K562 (cell line): ENCODE data around the gene VAPB. TPM values are rescaled to one million over a fixed set of nuclear protein-coding genes. Genes with fewer than 3 reads are reported as not detected.

Experiments used
- CAMTA2 ChIP-seq: fragments of 250-450 bp; sonication (Bioruptor Pico); conservative IDR thresholded peaks from 2 replicates; pipeline ENCODE4 v1.5.1; 2022
- DPF2 ChIP-seq: fragments of 450-650 bp; IDR thresholded peaks from 2 replicates; pipeline ENCODE4 v1.6.1; 2016
- ESRRA ChIP-seq: fragments of 450-650 bp; IDR thresholded peaks from 2 replicates; pipeline ENCODE4 v1.6.1; 2014; ENCODE audit warnings: low read depth, mild to moderate bottlenecking, moderate library complexity, borderline replicate concordance
- FOXM1 ChIP-seq, 2 experiments: fragments of 450-650 bp in 1 of 2; sonication (generic) in 1 of 2; formaldehyde crosslinking in 1 of 2; IDR thresholded peaks; 2 replicates each; pipeline versions ENCODE4 v1.6.1 to v1.9.0; 2017 to 2022; ENCODE audit warnings: low read depth in 2 of 2, mild to moderate bottlenecking in 2 of 2, missing genetic modification reagents in 1 of 2, moderate library complexity in 1 of 2
- JUND ChIP-seq, 2 experiments: IDR thresholded peaks; 2 replicates in 1 of 2; 3 replicates in 1 of 2; pipeline ENCODE4 v1.6.1; 2011; ENCODE audit warnings: borderline replicate concordance in 2 of 2, low read depth in 2 of 2, low read length in 2 of 2, improper control_type of control experiment in 1 of 2, missing biosample characterization in 1 of 2, missing genetic modification characterization in 1 of 2, missing genetic modification reagents in 1 of 2
- KLF10 ChIP-seq: fragments of 250-450 bp; sonication (Bioruptor Pico); IDR thresholded peaks from 2 replicates; pipeline ENCODE4 v1.6.1; 2021; ENCODE audit warnings: matching md5 sums
- MTA3 ChIP-seq: fragments of 450-650 bp; formaldehyde crosslinking; IDR thresholded peaks from 2 replicates; pipeline ENCODE4 v1.6.1; 2017; ENCODE audit warnings: mild to moderate bottlenecking, borderline replicate concordance
- MYC ChIP-seq, 2 experiments: fragments of 250-450 bp in 1 of 2; sonication (Bioruptor Pico) in 1 of 2; IDR thresholded peaks; 2 replicates each; pipeline versions ENCODE4 v1.5.1 to v1.6.1; 2012 to 2021; ENCODE audit warnings: low read depth in 2 of 2, borderline replicate concordance in 1 of 2, improper control_type of control experiment in 1 of 2, low read length in 1 of 2, mild to moderate bottlenecking in 1 of 2, moderate library complexity in 1 of 2
- NEUROD1 ChIP-seq: fragments of 150-350 bp; IDR thresholded peaks from 2 replicates; pipeline ENCODE4 v1.6.1; 2014; ENCODE audit warnings: borderline replicate concordance, low read length, low read depth; ENCODE audit not compliant: partially characterized antibody
- NFRKB ChIP-seq: fragments of 450-650 bp; IDR thresholded peaks from 2 replicates; pipeline ENCODE4 v1.6.1; 2016; ENCODE audit warnings: low read depth
- NONO ChIP-seq, 2 experiments: fragments of 200-400 bp in 1 of 2; fragments of 450-650 bp in 1 of 2; formaldehyde crosslinking in 1 of 2; IDR thresholded peaks; 2 replicates each; pipeline ENCODE4 v1.6.1; 2017; ENCODE audit warnings: low read depth in 2 of 2, mild to moderate bottlenecking in 2 of 2, moderate library complexity in 2 of 2, low read length in 1 of 2
- PHB2 ChIP-seq: fragments of 450-650 bp; IDR thresholded peaks from 2 replicates; pipeline ENCODE4 v1.6.1; 2017; ENCODE audit warnings: low read depth
- PHF21A ChIP-seq: fragments of 450-650 bp; IDR thresholded peaks from 2 replicates; pipeline ENCODE4 v1.6.1; 2017; ENCODE audit warnings: low read depth, borderline replicate concordance
- POLR2A ChIP-seq: fragments of 450-650 bp; conservative IDR thresholded peaks from 2 replicates; pipeline ENCODE4 v1.6.1; 2016
- PTRF ChIP-seq: fragments of 450-650 bp; IDR thresholded peaks from 2 replicates; pipeline ENCODE4 v1.6.1; 2016; ENCODE audit warnings: mild to moderate bottlenecking, missing genetic modification characterization, missing compliant biosample characterization
- RAD51 ChIP-seq: fragments of 450-650 bp; IDR thresholded peaks from 2 replicates; pipeline ENCODE4 v1.7.1; 2016; ENCODE audit warnings: low read depth, mild to moderate bottlenecking, borderline replicate concordance
- SRSF9 ChIP-seq: fragments of 200-400 bp; formaldehyde crosslinking; IDR thresholded peaks from 2 replicates; pipeline ENCODE4 v1.6.1; 2017; ENCODE audit warnings: low read depth, low read length, borderline replicate concordance
- ZNF311 ChIP-seq: fragments of 250-450 bp; sonication (Bioruptor Pico); IDR thresholded peaks from 2 replicates; pipeline ENCODE4 v1.4.0; 2020; ENCODE audit warnings: mild to moderate bottlenecking, moderate library complexity
- ZNF668 ChIP-seq: fragments of 250-450 bp; sonication (Bioruptor Pico); IDR thresholded peaks from 2 replicates; pipeline ENCODE4 v1.8.0; 2022; ENCODE audit warnings: mild to moderate bottlenecking, inconsistent platforms
- polyA plus RNA-seq, 8 experiments: library from polyadenylated mRNA; depleted of rRNA in 4 of 8; stranded (reverse) in 5 of 8; unstranded in 3 of 8; fragments of >200 nt; fragmentation: Nextera tagmentation in 2 of 8; fragmentation: Illumina TruSeq in 1 of 8; extraction: Ambion mirVana in 2 of 8; extraction: Trizol in 1 of 8; gene quantifications; 2 replicates each; pipeline versions ENCODE4 v1.2.1 to v1.2.3, GENCODE V29; 2011 to 2014; ENCODE audit warnings: inconsistent platforms in 1 of 8, missing spikeins in 1 of 8
- total RNA-seq, 7 experiments: library from RNA; depleted of rRNA in 6 of 7; stranded (reverse); fragments of >200 nt in 6 of 7; fragmentation: Illumina TruSeq in 2 of 7; extraction: Trizol in 2 of 7; gene quantifications; 2 replicates each; pipeline versions ENCODE4 v1.2.1 to v1.2.3, GENCODE V29; 2011 to 2021; ENCODE audit warnings: low replicate concordance in 1 of 7
- TF ChIP-seq, protein P1 (sequence below): sonication (generic); formaldehyde crosslinking; IDR thresholded peaks from 2 replicates; pipeline ENCODE4 v1.8.0; 2022; ENCODE audit warnings: mild to moderate bottlenecking, low read depth, missing genetic modification reagents
- TF ChIP-seq, protein P2 (sequence below): fragments of 450-650 bp; IDR thresholded peaks from 2 replicates; pipeline ENCODE4 v1.6.1; 2017; ENCODE audit warnings: antibody characterized with exemption, mild to moderate bottlenecking

The VAPB gene
- total and polyA plus RNA-seq, 9 of the 15 experiments (the other 6 are each of a cell fraction or from before 2014, with no cell fraction given), result 3.4 to 51.0 (median 27.9) TPM

DNA sequence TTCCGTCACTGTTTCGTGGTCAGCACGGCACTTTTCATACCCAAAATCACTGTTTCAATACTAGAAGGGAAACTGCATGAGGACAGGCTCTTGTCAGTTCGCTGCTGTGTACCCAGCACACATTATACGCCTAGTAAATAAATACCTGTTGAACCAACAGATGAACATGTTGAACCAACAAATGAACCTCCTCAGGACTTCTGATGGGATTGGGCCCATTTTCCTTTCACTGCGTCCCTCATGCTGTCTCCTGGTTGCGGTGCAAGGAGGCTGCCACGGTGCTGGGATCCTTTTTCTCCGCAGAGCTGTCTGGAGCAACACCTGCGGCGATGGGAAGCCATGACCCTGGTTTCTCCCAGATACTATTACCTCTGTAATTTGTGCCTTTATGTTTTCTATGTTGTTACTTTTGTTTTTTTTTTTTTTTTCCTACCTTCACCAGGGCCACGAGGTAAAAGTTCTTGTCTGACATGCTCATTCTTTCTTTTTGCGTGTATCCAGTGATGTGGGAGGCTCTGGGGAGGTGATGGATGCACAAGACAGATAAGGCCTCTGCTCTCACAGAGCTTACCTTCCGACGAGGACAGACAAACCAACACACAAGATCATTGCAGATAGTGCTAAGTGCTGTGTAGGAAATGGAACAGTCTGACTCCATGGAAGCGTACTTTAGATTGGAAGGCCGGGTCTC, 1.1 kb downstream of the VAPB start (continued):
- TF ChIP-seq, protein P1, sequence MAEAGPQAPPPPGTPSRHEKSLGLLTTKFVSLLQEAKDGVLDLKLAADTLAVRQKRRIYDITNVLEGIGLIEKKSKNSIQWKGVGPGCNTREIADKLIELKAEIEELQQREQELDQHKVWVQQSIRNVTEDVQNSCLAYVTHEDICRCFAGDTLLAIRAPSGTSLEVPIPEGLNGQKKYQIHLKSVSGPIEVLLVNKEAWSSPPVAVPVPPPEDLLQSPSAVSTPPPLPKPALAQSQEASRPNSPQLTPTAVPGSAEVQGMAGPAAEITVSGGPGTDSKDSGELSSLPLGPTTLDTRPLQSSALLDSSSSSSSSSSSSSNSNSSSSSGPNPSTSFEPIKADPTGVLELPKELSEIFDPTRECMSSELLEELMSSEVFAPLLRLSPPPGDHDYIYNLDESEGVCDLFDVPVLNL (CRISPR knock-in tag), result no peak
- TF ChIP-seq RAD51 (no peak), PTRF (tag) (no peak), ZNF668 (no peak), NONO (IDR thresholded peaks at IDR 0.05; ENCODE audit: low read depth in 2 of 2, low read length in 1 of 2) (peak in 1 of 2 experiments; percentile 30; a peak in 1 of 4 replicates), PHB2 (0 out of 2 replicates have a peak, but pooled peaks have one; percentile 34), PHF21A (no peak), MTA3 (peak; percentile 45; the same call in 1 of the 2 replicates), KLF10 (CRISPR knock-in tag) (no peak), SRSF9 (no peak), CAMTA2 (CRISPR knock-in tag) (no peak), FOXM1 (IDR thresholded peaks at IDR 0.05; ENCODE audit: low read depth) (peak; percentile 51; the same call in 1 of the 2 replicates), FOXM1 (CRISPR knock-in tag; IDR thresholded peaks at IDR 0.05; ENCODE audit: low read depth) (no peak), ESRRA (0 out of 2 replicates have a peak, but pooled peaks have one; percentile 25), ZNF311 (CRISPR knock-in tag) (no peak), POLR2A (0 out of 2 replicates have a peak, but pooled peaks have one; percentile 37), JUND (IDR thresholded peaks at IDR 0.05; ENCODE audit: borderline replicate concordance, low read depth, low read length) (peak; percentile 75; the same call in 1 of the 2 replicates), JUND (tag; IDR thresholded peaks at IDR 0.05; ENCODE audit: borderline replicate concordance, low read depth, low read length) (peak; percentile 47; the same call in 1 of the 3 replicates), MYC (IDR thresholded peaks at IDR 0.05; ENCODE audit: low read depth, low read length) (peak; percentile 80), MYC (CRISPR knock-in tag; IDR thresholded peaks at IDR 0.05; ENCODE audit: borderline replicate concordance, low read depth) (no peak), DPF2 (peak; percentile 97), NFRKB (no peak), NEUROD1 (peak; percentile 50)
- TF ChIP-seq, protein P2, sequence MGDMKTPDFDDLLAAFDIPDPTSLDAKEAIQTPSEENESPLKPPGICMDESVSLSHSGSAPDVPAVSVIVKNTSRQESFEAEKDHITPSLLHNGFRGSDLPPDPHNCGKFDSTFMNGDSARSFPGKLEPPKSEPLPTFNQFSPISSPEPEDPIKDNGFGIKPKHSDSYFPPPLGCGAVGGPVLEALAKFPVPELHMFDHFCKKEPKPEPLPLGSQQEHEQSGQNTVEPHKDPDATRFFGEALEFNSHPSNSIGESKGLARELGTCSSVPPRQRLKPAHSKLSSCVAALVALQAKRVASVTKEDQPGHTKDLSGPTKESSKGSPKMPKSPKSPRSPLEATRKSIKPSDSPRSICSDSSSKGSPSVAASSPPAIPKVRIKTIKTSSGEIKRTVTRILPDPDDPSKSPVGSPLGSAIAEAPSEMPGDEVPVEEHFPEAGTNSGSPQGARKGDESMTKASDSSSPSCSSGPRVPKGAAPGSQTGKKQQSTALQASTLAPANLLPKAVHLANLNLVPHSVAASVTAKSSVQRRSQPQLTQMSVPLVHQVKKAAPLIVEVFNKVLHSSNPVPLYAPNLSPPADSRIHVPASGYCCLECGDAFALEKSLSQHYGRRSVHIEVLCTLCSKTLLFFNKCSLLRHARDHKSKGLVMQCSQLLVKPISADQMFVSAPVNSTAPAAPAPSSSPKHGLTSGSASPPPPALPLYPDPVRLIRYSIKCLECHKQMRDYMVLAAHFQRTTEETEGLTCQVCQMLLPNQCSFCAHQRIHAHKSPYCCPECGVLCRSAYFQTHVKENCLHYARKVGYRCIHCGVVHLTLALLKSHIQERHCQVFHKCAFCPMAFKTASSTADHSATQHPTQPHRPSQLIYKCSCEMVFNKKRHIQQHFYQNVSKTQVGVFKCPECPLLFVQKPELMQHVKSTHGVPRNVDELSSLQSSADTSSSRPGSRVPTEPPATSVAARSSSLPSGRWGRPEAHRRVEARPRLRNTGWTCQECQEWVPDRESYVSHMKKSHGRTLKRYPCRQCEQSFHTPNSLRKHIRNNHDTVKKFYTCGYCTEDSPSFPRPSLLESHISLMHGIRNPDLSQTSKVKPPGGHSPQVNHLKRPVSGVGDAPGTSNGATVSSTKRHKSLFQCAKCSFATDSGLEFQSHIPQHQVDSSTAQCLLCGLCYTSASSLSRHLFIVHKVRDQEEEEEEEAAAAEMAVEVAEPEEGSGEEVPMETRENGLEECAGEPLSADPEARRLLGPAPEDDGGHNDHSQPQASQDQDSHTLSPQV, result peak; percentile 35; the same call in 1 of the 2 replicates
